ENCODE data around the gene SEPSECS. TPM values are rescaled to one million over a fixed set of nuclear protein-coding genes. Genes with fewer than 3 reads are reported as not detected.

SEPSECS gene
- 11.8 TPM for total RNA-seq (2013)
- polyA plus RNA-seq (1 to 10 TPM in 2 of 3 donors, under 1 TPM in 1; 0.65 to 5.8 (median 2.1) TPM), polyA minus RNA-seq (2.9 and 3.5 TPM in 2 replicates), total RNA-seq (10.0 to 33.6 (median 19.9) reads per million in 11 experiments)

DNA sequence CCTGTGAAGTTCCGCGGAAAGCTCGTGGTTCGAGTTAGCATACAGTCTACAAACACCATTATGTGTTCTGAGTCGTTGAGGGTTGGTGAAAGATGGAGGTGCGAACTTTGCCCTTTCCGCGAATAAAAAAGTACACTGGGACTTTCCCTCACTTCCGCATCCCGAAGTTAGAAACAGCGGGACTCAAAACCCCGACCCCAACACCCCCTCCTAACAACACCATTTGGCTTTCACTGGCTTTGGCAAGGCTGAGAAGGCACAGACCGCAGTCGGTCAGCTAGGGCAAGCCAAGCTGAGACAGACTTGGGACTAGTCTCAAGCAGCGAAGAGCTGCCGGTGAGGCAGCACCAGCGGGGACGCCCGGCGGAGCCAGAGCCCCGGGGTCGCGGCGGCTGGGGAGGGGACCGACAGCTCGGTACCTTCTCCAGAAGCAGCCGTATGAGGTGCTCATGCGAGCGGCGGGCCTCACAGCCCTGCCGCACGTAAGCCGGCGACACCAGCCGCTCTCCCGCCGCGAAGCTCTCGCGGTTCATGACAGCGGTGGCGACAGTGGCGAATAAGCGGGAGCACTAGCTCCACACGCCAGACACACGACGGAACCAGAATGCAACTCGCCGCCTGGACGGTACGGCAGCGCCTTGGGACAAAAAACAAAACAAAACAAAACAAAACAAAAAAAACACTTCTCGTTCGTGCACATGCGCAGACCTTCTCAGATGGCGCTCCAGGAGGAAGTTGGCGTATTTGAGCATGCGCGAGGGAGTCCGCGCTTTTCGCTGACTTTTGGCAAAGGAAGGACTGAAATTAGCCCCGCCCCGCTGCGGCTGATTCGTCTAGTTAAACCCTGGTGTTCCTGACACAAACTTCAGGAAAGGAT, at the start of gene SEPSECS:
Gene SEPSECS, minus strand, starts transcription at position 613 of the 877 bp plus-strand sequence. Its CDS starts 80 bp downstream, at position 533.
- Mint-ChIP-seq H3K4me3 (peak within 1 kb of the TSS; percentile 86 to 96), H3K27me3 (ENCODE audit: low read depth in 3 of 3) (peaks cover 0 to 4% (median 0%) of the 10 kb centered on the region in 3 donors), H3K27ac (peak within 1 kb of the TSS; percentile 90 to 99 (median 98)), H3K4me1 (peaks cover 45% of the 10 kb centered on the region), H3K9me3 (peaks cover 0 to 1% (median 0%) of the 10 kb centered on the region in 7 donors), H3K36me3 (peaks cover 4 to 19% of the 10 kb centered on the region in 2 donors)
- intact Hi-C loops (cut with micrococcal nuclease) = loop anchor here in 1 of 2 donors (5.0 to 10.0 kb wide), 4 partner anchors 152 to 578 kb away; partner anchors contain the start of genes ANAPC4, DHX15 and ZCCHC4
- Histone ChIP-seq H3K27ac (ENCODE audit: low read depth in 1 of 2, low read length in 2 of 2) (peak within 1 kb of the TSS; percentile 98), H3K9me3 (replicated peaks in 1 of 2; ENCODE audit: control insufficient read depth in 1 of 2, insufficient read depth in 1 of 2, low read length in 2 of 2) (no peaks in the 10 kb centered on the region), H3K27me3 (ENCODE audit: control insufficient read depth in 2 of 2, insufficient read depth in 2 of 2, low read length in 2 of 2) (no peaks in the 10 kb centered on the region), H3K4me3 (replicated peaks in 1 of 3; ENCODE audit: low read depth in 2 of 3, low read length in 3 of 3) (peak within 1 kb of the TSS; percentile 62 to 93 (median 92)), H3K4me1 (ENCODE audit: control insufficient read depth in 1 of 2, insufficient read depth in 2 of 2, low read length in 2 of 2) (peaks cover 31 to 41% of the 10 kb centered on the region in 2 donors), H3K4me2 (replicated peaks; ENCODE audit: extremely low read depth, low read length, poor library complexity, severe bottlenecking) (peak within 1 kb of the TSS; percentile 96), H4K20me1 (ENCODE audit: insufficient read depth, low read length) (peaks cover 4% of the 10 kb centered on the region), H2AFZ (ENCODE audit: insufficient read depth, low read depth, low read length, poor library complexity, severe bottlenecking) (peak within 1 kb of the TSS; percentile 93), H3K36me3 (replicated peaks in 1 of 2; ENCODE audit: control insufficient read depth in 1 of 2, insufficient read depth in 2 of 2, low read length in 2 of 2) (peaks cover 2 to 6% of the 10 kb centered on the region in 2 donors), H3K79me2 (ENCODE audit: insufficient read depth, low read length) (peaks cover 45% of the 10 kb centered on the region), H3K9ac (ENCODE audit: insufficient read depth, low read length, poor library complexity, severe bottlenecking) (peak within 1 kb of the TSS; percentile 93)
- under 1% methylated on average over 58 of the region's 66 CpGs for WGBS (ENCODE audit: insufficient coverage)
- TF ChIP-seq, protein P1, sequence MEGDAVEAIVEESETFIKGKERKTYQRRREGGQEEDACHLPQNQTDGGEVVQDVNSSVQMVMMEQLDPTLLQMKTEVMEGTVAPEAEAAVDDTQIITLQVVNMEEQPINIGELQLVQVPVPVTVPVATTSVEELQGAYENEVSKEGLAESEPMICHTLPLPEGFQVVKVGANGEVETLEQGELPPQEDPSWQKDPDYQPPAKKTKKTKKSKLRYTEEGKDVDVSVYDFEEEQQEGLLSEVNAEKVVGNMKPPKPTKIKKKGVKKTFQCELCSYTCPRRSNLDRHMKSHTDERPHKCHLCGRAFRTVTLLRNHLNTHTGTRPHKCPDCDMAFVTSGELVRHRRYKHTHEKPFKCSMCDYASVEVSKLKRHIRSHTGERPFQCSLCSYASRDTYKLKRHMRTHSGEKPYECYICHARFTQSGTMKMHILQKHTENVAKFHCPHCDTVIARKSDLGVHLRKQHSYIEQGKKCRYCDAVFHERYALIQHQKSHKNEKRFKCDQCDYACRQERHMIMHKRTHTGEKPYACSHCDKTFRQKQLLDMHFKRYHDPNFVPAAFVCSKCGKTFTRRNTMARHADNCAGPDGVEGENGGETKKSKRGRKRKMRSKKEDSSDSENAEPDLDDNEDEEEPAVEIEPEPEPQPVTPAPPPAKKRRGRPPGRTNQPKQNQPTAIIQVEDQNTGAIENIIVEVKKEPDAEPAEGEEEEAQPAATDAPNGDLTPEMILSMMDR (IDR thresholded peaks at IDR 0.05) = no peak
- peak; percentile 95 to 97 (median 97) for DNase-seq

DNA sequence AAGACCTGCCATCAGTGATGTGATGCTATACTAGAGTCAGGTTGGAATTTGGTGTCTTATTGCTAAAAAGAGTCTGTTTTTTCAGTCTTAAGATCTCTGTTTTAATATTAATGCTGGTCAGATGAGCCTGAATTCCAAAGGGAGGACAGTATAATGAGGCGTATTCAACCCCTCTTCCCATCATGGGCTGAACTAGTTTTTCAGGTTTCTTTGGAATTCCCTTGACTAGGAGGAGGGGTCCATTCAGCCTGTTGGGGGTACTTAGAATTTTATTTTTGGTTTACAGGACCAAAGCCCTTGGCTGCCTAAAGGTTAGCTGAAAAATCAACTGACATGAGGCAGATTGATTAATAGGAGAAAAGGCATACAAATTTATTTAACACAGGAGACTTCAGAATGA, 49.5 kb upstream of the SEPSECS start:
- WGBS (ENCODE audit: insufficient coverage) = no CpG with 5 or more reads among the region's 1 CpG

More for the DNA sequence above, 49.5 kb upstream of the SEPSECS start:
- H3K4me3 ChIP-seq (replicated peaks in 1 of 3; ENCODE audit: low read depth in 2 of 3, low read length in 3 of 3) = no peak overlapping the region
- no peaks in the 10 kb centered on the region for H3K36me3 ChIP-seq (replicated peaks in 1 of 2; ENCODE audit: control insufficient read depth in 1 of 2, insufficient read depth in 2 of 2, low read length in 2 of 2)
- H3K79me2 ChIP-seq (ENCODE audit: insufficient read depth, low read length) = no peaks in the 10 kb centered on the region
- no peak overlapping the region for H3K4me3 Mint-ChIP-seq
- no peaks in the 10 kb centered on the region for H3K27me3 ChIP-seq (ENCODE audit: control insufficient read depth in 2 of 2, insufficient read depth in 2 of 2, low read length in 2 of 2)
- no peak for DNase-seq
- no peaks in the 10 kb centered on the region for H4K20me1 ChIP-seq (ENCODE audit: insufficient read depth, low read length)
- H2AFZ ChIP-seq (ENCODE audit: insufficient read depth, low read depth, low read length, poor library complexity, severe bottlenecking) = no peak overlapping the region
- TF ChIP-seq, protein P1 (IDR thresholded peaks at IDR 0.05) = no peak
- peaks cover 5 to 10% of the 10 kb centered on the region in 2 donors for H3K9me3 ChIP-seq (replicated peaks in 1 of 2; ENCODE audit: control insufficient read depth in 1 of 2, insufficient read depth in 1 of 2, low read length in 2 of 2)
- no peak overlapping the region for H3K27ac Mint-ChIP-seq
- intact Hi-C loops (cut with micrococcal nuclease) = no loop called here
- no peak overlapping the region for H3K9ac ChIP-seq (ENCODE audit: insufficient read depth, low read length, poor library complexity, severe bottlenecking)
- no peaks in the 10 kb centered on the region for H3K27me3 Mint-ChIP-seq (ENCODE audit: low read depth in 3 of 3)
- no peak overlapping the region for H3K27ac ChIP-seq (ENCODE audit: low read depth in 1 of 2, low read length in 2 of 2)
- H3K36me3 Mint-ChIP-seq = no peaks in the 10 kb centered on the region
- H3K4me1 Mint-ChIP-seq = no peaks in the 10 kb centered on the region
- peaks cover 13 to 34% (median 20%) of the 10 kb centered on the region in 7 donors for H3K9me3 Mint-ChIP-seq
- H3K4me2 ChIP-seq (replicated peaks; ENCODE audit: extremely low read depth, low read length, poor library complexity, severe bottlenecking) = no peak overlapping the region
- no peaks in the 10 kb centered on the region for H3K4me1 ChIP-seq (ENCODE audit: control insufficient read depth in 1 of 2, insufficient read depth in 2 of 2, low read length in 2 of 2)

All from CD14-positive monocyte (primary cell).